ENCODE data around the gene COL1A1.

Gene COL1A1

GRCh38 chr17:50139185-50139783 is 62.1 kb downstream of the COL1A1 start:
- Histone ChIP-seq H3K4me3 (ENCODE audit: low read length) (no peak overlapping the region), H3K27me3 (replicated peaks; ENCODE audit: insufficient read depth, low read length) (no peaks in the 10 kb centered on the region), H3K4me2 (ENCODE audit: low read depth, low read length) (no peak overlapping the region), H3F3A (ENCODE audit: insufficient read depth, low read length) (peaks cover 4% of the 10 kb centered on the region; the same call in 1 of the 2 replicates), H3K9ac (ENCODE audit: low read length) (no peak overlapping the region), H3K4me1 (ENCODE audit: low read length) (no peaks in the 10 kb centered on the region), H2AFZ (ENCODE audit: low read length) (no peak overlapping the region), H4K20me1 (ENCODE audit: insufficient read depth, low read length) (no peaks in the 10 kb centered on the region), H3K9me2 (replicated peaks; ENCODE audit: insufficient read depth, low read length) (no peaks in the 10 kb centered on the region), H3K36me3 (replicated peaks; ENCODE audit: insufficient read depth, low read length) (peaks cover 11% of the 10 kb centered on the region), H3K27ac (ENCODE audit: low read length) (no peak overlapping the region), H3K9me3 (replicated peaks; ENCODE audit: insufficient read depth, low read length) (no peaks in the 10 kb centered on the region), H3K79me2 (ENCODE audit: low read length) (peaks cover 41% of the 10 kb centered on the region)
- no peak for DNase-seq
- TF ChIP-seq EZH2 (optimal IDR thresholded peaks at IDR 0.05; ENCODE audit: low read depth, low read length), result no peak
- no peak for TF ChIP-seq EZH2phosphoT487 (IDR thresholded peaks at IDR 0.05; ENCODE audit: low read length)
- no peak for TF ChIP-seq CTCF (IDR thresholded peaks at IDR 0.05; ENCODE audit: low read length)

- no peaks in the 10 kb centered on the region for H3K9me2 ChIP-seq (replicated peaks; ENCODE audit: insufficient read depth, low read length)
- no peak for TF ChIP-seq EZH2phosphoT487 (IDR thresholded peaks at IDR 0.05; ENCODE audit: low read length)
- TF ChIP-seq CTCF (IDR thresholded peaks at IDR 0.05; ENCODE audit: low read length), result no peak
- no peak for TF ChIP-seq EZH2 (optimal IDR thresholded peaks at IDR 0.05; ENCODE audit: low read depth, low read length)
- peaks cover 21% of the 10 kb centered on the region for H3K79me2 ChIP-seq (ENCODE audit: low read length)
- H3K9me3 ChIP-seq (replicated peaks; ENCODE audit: insufficient read depth, low read length), result no peaks in the 10 kb centered on the region
- H3K27ac ChIP-seq (ENCODE audit: low read length), result no peak overlapping the region
- no peak overlapping the region for H3K9ac ChIP-seq (ENCODE audit: low read length)
- no peak for DNase-seq
- H4K20me1 ChIP-seq (ENCODE audit: insufficient read depth, low read length), result no peaks in the 10 kb centered on the region
- peaks cover 11% of the 10 kb centered on the region; the same call in 1 of the 2 replicates for H3F3A ChIP-seq (ENCODE audit: insufficient read depth, low read length)
- H3K4me1 ChIP-seq (ENCODE audit: low read length), result no peaks in the 10 kb centered on the region
- H3K27me3 ChIP-seq (replicated peaks; ENCODE audit: insufficient read depth, low read length), result no peaks in the 10 kb centered on the region
- no peak overlapping the region for H3K4me3 ChIP-seq (ENCODE audit: low read length)
- no peak overlapping the region for H3K4me2 ChIP-seq (ENCODE audit: low read depth, low read length)
- no peak overlapping the region for H2AFZ ChIP-seq (ENCODE audit: low read length)
- H3K36me3 ChIP-seq (replicated peaks; ENCODE audit: insufficient read depth, low read length), result peaks cover 11% of the 10 kb centered on the region
Observed at GRCh38 chr17:50137042-50137441, 64.4 kb downstream of the COL1A1 start.

- Histone ChIP-seq H3K4me2 (ENCODE audit: low read depth, low read length) (no peak overlapping the region), H2AFZ (ENCODE audit: low read length) (no peak overlapping the region), H3K9ac (ENCODE audit: low read length) (no peak overlapping the region), H3K4me3 (ENCODE audit: low read length) (no peak overlapping the region), H3K27ac (ENCODE audit: low read length) (no peak overlapping the region), H3F3A (ENCODE audit: insufficient read depth, low read length) (peaks cover 11% of the 10 kb centered on the region; the same call in 1 of the 2 replicates), H3K4me1 (ENCODE audit: low read length) (no peaks in the 10 kb centered on the region), H4K20me1 (ENCODE audit: insufficient read depth, low read length) (no peaks in the 10 kb centered on the region), H3K9me3 (replicated peaks; ENCODE audit: insufficient read depth, low read length) (no peaks in the 10 kb centered on the region), H3K79me2 (ENCODE audit: low read length) (peaks cover 17% of the 10 kb centered on the region), H3K27me3 (replicated peaks; ENCODE audit: insufficient read depth, low read length) (no peaks in the 10 kb centered on the region), H3K9me2 (replicated peaks; ENCODE audit: insufficient read depth, low read length) (no peaks in the 10 kb centered on the region), H3K36me3 (replicated peaks; ENCODE audit: insufficient read depth, low read length) (peaks cover 11% of the 10 kb centered on the region)
- no peak for TF ChIP-seq EZH2 (optimal IDR thresholded peaks at IDR 0.05; ENCODE audit: low read depth, low read length)
- TF ChIP-seq EZH2phosphoT487 (IDR thresholded peaks at IDR 0.05; ENCODE audit: low read length), result no peak
- no peak for TF ChIP-seq CTCF (IDR thresholded peaks at IDR 0.05; ENCODE audit: low read length)
- no peak for DNase-seq
Observed at GRCh38 chr17:50136096-50136687, 65.2 kb downstream of the COL1A1 start.
